ENCODE data around the gene PID1.

The PID1 gene

GRCh38 chr2:228987441-228988155 is 283.5 kb downstream of the PID1 start:
- no peak for DNase-seq

DNA sequence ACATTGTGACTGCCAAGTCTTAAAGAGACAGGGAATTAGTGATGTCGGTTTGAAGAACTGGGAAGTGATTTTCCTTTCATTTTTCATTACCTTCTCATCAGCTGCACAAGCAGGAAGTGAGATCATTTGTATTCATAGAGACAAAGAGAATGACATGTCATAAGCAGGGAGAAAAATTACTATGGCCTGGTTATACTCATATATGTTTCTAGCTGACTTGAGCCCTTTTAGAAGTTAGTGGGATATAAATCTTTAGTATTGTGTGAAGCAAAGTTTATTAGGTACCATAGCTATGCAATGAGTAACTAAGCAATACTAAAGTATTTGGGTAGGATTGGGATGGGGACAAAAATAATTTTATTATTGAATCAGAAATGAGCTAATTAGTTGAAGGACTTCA is 284.1 kb downstream of the PID1 start:
- DNase-seq: no peak

DNA sequence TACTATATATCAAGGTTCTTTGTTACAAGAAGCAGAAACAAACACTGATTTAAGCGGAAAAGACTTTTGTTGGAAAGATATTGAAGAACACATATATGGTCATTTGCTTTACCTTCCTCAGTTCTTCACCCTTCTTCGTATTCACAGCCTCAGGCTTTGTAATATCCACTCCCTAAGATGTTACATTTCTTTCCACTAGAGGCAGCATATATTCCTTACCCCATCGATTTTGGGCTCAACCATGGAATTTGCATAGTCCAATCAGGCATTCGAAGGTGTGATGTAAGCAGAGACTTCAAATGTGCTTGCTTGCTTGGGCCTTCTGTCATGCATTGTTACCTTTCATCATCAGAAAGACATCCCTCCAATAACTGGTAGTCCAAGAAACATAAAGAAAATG is 287.4 kb downstream of the PID1 start:
- DNase-seq: no peak

- DNase-seq: no peak
Measured at GRCh38 chr2:228974169-228974568, 296.9 kb downstream of the PID1 start.

Measured in femur (tissue), 1 donor.